HG03558 (cell line): ENCODE measurements around the gene CNTN5.
"Not testable (repeated sequence)": the region's sequence is repeated elsewhere in the genome, so short reads cannot be mapped to it uniquely, and the experiment has no call there.

ENCODE experiments used
- ATAC-seq: cut with Tn5 transposase; IDR thresholded peaks from one replicate; pipeline ENCODE4 v1.9.1; 2021; ENCODE audit warnings: moderate number of reproducible peaks; ENCODE audit not compliant: unreplicated experiment; ENCODE audit errors: extremely low read depth

The CNTN5 gene

DNA sequence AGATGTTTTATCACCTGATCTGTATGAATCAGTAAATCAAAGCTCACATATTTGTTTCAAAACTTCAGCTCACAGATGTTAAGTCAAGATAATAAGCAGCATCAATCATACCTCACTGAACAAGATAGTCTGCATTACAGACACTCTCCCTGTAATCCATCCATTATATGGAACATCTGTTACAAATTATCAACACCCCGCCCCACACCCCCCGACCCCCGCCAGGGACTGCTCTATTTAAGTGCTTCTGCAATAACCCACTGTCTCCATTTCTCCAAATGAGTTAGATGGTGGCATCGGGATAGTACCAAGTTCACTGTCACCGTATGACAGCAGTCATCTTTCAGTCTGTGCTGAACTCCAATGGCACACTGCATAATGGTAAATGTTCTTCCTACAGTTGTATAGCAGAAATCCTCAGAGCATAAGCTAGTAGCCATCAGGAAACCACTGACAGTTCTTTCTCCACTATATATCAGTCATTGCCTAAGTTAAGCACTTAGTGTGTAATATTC lies 1219.3 kb downstream of the CNTN5 start:
- ATAC-seq, result no peak

DNA sequence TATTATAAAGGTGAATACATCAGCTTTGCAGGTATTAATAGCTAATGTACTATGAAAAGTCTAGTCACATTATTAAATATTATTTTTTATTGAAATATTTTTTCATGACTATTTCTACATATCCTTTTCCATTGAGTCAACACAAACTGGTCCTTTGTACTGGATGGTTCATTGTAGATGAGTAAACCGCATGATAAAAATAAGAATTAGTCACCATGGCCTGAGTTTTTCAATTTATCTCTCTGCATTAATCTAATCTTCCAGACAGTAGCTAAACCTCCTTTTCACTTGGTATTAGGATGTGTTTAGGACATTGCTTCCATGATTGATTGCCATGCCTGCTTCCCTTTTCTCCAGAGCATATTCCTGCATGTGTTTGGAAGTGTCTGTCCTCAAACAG lies 1227.0 kb downstream of the CNTN5 start:
- no peak for ATAC-seq

DNA sequence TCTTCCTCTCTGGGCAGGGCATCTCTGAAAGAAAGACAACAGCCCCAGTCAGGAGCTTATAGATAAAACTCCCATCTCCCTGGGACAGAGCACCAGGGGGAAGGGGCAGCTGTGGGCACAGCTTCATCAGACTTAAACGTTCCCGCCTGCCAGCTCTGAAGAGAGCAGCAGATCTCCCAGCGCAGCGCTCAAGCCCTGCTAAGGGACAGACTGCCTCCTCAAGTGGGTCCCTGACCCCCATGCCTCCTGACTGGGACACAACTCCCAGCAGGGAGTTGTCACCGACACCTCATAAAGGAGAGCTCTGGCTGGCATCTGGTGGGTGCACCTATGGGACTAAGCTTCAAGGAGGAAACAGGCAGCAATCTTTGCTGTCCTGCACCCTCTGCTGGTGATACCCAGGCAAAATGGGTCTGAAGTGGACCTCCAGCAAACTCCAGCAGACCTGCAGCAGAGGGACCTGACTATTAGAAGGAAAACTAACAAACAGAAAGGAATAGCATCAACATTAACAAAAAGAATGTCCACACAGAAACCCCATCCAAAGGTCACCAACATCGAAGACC lies 1236.6 kb downstream of the CNTN5 start:
- not testable (repeated sequence) for ATAC-seq

DNA sequence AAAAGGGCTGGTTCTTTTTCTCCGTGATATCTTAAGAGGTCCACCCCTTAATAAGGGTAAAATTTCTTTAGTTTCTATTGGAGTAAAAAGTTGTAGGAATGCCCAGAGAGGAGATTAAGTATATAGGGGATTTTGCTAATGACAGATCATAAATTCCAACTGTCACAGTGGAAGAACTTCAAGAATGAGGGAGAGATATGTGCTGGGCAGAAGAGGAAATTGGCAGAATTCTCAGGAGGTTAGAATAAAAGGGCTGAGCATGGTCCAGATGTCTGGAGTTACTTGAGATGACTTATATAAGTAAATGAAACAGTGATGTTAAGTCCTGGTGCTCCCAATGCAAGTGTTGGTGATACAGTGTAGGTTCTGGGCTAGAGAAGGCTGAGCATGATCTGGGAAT lies 1248.8 kb downstream of the CNTN5 start:
- ATAC-seq, result no peak

GRCh38 chr11:100273066-100273815 lies 1252.5 kb downstream of the CNTN5 start:
- no peak for ATAC-seq

DNA sequence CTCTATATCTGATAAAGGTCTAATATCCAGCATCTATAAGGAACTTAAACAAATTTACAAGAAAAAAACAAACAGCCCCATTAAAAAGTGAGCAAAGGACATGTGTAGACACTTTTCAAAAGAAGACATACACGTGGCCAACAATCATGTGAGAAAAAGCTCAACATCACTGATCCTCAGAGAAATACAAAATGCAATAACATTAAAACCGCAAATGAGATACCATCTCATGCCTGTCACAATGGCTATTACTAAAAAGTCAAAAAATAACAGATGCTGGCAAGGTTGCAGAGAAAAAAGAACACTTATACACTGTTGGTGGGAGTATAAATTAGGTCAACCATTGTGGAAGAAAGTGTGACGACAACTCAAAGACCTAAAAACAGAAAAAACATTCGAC lies 1253.7 kb downstream of the CNTN5 start:
- ATAC-seq, result not testable (repeated sequence)

- no peak for ATAC-seq
Measured at GRCh38 chr11:100294748-100295147, 1274.0 kb downstream of the CNTN5 start.

DNA sequence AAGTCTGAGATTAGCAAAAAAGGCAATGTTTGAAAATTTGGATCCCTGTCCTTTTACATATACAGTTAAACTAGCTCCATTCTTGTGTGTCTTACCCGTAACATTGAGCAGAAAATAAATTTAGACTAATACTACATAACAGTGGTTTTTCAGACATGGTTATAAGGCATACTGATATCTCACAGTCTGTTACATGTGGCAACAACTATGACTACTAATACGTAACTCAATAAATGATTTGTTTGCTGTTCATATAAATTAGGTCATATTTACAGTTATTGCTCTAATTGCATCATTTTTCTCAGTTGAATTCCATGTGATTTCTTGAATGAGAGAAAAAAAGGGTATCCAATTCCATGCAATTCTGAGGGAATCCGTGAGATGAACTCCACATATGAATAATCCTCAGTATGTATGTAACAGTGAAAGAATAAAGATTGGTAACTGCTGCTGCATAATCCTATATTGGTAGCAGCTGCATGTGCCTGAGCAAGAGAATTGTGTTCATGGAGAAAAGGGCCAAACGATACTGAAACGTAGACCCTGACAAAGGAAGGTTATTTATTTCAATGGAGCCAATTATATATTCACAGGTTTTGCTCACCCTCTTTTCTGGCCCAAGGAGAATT lies 1275.4 kb downstream of the CNTN5 start:
- ATAC-seq, result no peak

GRCh38 chr11:100297516-100297915 lies 1276.8 kb downstream of the CNTN5 start:
- ATAC-seq, result no peak

DNA sequence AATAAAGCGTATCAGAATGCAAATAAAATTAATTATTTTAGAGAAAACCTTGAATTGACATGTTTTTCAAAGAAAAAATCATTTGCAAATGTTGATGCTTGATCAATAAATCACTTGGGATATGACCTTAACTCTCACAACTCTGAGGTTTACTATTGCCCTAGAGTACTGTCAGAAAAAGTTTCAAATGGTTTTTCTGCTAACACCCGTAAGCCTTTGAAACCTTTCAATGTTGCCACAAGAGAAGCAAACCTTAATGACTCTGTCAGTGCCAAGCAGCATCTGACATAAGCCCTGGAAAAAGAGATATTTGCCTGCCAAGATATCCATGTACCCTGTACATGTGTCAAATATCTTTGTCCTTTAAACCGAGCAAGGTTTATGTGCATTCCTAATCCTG lies 1282.1 kb downstream of the CNTN5 start:
- no peak for ATAC-seq

- ATAC-seq, result no peak
Measured at GRCh38 chr11:100303897-100304296, 1283.1 kb downstream of the CNTN5 start.

GRCh38 chr11:100308202-100308601 lies 1287.5 kb downstream of the CNTN5 start:
- ATAC-seq, result no peak

GRCh38 chr11:100315946-100316345 lies 1295.2 kb downstream of the CNTN5 start:
- ATAC-seq, result no peak

GRCh38 chr11:100316952-100317351 lies 1296.2 kb downstream of the CNTN5 start:
- no peak for ATAC-seq

DNA sequence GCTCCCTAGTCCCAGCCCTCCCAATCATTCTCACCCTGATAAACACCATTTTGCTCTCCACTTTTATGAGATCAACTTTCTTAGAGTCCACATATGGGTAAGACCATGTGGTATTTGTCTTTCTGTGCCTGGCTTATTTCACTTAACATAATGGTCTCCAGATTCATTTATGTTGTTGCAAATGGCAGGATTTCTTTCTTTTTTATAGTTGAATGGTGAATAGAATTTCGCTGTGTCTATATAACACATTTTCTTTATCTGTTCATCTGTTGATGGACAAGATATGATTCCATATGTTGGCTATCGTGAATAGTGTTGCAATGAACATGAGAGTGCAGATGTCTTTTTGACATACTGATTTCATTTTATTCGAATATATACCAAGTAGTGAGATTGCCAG lies 1298.9 kb downstream of the CNTN5 start:
- no peak for ATAC-seq

DNA sequence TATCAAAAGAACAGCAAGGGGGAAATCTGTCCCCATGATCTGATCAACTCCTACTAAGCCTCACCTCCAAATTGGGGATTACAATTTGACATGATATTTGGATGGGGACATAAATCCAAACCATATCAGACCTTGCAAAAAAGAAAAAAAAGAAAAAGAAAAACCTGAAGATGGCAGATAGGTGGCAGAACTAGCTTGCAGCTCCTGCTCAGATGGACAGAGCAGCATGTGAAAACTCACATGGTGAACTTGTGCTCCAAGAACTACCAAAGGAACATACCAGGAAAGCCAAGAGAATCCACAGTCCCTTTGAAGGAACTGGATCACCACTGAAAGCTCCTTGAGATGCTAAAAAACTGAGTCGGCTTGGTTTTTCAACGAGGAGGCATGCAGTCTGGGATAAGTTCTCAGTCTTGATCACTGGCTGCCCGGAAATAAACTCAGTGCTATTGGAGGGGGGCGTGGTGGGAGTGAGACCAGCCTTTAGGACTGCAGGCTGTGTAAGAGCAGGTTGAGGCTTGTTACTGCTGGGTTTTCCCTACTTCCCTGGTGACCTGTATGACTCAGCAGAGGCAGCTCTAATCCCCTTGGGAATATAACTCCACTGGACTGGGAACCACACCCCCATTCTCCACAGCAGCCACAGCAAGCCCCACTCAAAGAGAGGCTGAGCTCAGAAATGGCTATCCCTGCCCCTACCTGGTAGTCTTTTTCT lies 1308.0 kb downstream of the CNTN5 start:
- ATAC-seq, result no peak

DNA sequence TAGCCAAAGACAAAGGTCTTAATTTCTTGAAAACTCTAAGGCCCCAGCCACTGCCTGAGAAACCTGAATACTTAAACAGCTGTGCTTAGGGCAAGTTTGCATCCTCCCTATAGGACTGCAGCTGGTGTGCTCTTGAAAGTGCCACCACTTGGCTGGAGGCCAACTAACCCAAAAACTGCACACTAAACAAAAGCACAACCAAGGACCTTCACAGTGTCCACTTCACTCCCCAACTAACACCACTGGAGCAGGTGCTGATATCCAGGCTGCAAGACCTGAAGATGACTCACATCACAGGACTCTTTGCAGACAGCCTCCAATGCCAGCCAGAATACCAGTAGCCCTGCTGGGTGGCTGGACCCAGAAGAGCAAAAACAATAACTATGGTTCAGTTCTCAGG lies 1308.6 kb downstream of the CNTN5 start:
- ATAC-seq, result no peak

DNA sequence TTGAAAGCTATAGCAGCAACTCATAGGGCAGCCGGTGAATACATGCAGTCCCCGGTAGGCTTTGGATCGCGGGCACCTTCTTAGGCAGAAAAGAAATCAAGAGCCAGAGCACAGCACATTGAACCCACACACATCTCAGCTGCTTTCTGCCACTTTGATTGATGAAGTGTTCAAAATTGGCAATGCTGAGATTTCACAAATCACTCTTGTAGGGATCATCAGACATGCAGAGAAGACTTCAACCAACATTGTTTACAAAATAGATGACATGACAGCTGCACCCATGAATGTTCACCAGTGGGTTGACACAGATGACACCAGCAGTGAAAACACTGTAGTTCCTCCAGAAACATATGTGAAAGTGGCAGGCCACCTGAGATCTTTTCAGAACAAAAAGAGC lies 1316.1 kb downstream of the CNTN5 start:
- no peak for ATAC-seq

GRCh38 chr11:100338144-100338840 lies 1317.5 kb downstream of the CNTN5 start:
- ATAC-seq, result no peak
